ENCODE results near the gene CPD.
"Not testable (repeated sequence)": the region's sequence is repeated elsewhere in the genome, so short reads cannot be mapped to it uniquely, and the experiment has no call there.

Gene CPD

DNA sequence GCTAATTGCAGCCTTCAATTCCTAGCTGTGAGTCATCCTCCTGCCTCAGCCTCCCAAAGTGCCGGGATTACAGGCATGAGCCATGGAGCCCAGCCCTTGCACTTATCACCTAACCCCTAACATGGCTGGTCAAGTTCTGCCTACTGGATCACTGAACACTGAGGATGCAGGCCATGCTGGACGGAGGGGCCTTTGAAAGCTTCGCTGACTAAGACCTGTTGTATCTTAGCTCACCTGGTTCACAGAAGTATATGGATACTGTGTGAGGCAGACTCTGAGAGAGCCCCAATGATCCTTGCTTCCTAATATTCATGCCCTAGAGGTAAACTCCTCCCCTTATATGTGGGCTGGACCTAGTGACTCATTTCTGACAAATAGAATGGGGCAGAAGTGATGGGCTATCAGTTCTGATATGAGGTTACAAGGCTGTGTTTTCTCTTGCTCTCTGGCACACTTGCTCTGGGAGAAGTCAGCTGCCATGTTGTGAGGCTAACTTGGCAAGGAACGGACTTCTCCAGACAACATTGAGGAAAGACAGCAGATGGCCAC is 33.1 kb upstream of the CPD start:
- TF ChIP-seq, protein P1, sequence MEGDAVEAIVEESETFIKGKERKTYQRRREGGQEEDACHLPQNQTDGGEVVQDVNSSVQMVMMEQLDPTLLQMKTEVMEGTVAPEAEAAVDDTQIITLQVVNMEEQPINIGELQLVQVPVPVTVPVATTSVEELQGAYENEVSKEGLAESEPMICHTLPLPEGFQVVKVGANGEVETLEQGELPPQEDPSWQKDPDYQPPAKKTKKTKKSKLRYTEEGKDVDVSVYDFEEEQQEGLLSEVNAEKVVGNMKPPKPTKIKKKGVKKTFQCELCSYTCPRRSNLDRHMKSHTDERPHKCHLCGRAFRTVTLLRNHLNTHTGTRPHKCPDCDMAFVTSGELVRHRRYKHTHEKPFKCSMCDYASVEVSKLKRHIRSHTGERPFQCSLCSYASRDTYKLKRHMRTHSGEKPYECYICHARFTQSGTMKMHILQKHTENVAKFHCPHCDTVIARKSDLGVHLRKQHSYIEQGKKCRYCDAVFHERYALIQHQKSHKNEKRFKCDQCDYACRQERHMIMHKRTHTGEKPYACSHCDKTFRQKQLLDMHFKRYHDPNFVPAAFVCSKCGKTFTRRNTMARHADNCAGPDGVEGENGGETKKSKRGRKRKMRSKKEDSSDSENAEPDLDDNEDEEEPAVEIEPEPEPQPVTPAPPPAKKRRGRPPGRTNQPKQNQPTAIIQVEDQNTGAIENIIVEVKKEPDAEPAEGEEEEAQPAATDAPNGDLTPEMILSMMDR (IDR thresholded peaks at IDR 0.05; ENCODE audit: insufficient read depth, low read depth, low read length, missing control alignments), result no peak
- peak; percentile 69 for DNase-seq (ENCODE audit: low read depth)
- no peak overlapping the region for H3K4me3 ChIP-seq (ENCODE audit: low read length)

DNA sequence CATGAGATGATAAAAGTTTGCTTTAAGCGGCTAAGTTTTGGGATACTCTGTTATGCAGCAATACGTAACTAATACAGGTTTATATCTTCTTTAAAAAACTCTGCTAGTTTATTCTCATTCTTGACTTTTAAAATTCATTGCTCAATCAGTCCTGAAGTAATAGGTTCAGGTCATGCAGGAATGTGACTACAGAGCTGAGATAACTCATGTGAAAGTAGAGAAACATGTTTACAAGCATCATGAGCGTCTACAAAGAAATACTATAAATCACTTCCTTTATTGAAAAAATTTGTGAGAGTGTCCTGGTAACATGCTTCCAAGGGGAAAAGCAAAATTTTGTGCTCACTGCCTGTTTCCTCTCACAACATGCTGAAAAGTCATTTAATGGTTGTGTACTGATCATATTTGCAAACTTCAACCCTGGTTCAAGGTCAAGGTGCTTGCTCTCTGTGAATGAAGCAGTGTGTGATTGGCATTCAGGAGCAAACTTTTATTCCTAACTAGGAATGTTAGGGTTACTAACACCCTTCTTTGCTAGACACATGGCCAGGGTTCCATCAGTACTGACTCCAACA is 32.4 kb upstream of the CPD start:
- H3K4me3 ChIP-seq (ENCODE audit: low read length), result no peak overlapping the region
- peak; percentile 55 for DNase-seq (ENCODE audit: low read depth)
- TF ChIP-seq, protein P1 (IDR thresholded peaks at IDR 0.05; ENCODE audit: insufficient read depth, low read depth, low read length, missing control alignments), result no peak

DNA sequence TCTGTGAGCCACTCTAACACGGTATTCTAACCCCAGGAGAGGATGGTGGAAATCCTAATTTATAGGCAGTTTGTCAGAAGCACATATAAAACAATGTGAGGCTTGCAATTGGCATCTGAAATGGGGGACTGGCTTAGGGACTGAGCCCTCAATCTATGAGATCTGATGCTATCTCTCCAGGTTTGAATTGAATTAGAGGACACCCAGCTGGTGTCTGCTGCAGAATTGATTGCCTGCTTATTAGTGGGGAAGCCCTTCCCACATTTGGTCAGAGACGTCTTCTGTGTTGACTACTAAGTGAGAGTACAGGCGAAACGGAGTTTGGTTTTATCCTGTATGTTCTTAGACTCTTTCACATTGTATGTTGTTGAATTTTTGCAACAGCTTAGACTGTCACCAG is 31.2 kb upstream of the CPD start:
- no peak for DNase-seq (ENCODE audit: low read depth)
- no peak overlapping the region for H3K4me3 ChIP-seq (ENCODE audit: low read length)
- TF ChIP-seq, protein P1 (IDR thresholded peaks at IDR 0.05; ENCODE audit: insufficient read depth, low read depth, low read length, missing control alignments), result no peak

DNA sequence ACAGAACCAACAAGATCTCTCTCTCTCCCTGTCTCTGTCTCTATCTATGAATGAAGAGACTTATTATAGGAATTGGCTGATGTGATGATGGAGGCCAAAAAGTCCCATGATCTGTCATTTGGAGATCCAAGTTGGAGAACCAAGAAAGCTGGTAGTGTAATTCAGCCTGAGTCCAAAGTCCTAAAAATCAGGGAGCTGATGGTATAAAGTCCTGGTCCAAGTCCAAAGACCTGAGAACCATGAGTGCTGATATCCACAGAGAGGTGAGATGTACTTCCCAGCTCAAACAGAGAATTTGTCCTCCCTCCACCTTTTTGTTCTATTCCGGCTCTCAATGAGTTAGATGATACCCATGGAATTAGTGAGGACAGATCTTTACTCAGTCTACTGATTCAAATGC is 29.5 kb upstream of the CPD start:
- TF ChIP-seq, protein P1 (IDR thresholded peaks at IDR 0.05; ENCODE audit: insufficient read depth, low read depth, low read length, missing control alignments), result no peak
- no peak overlapping the region for H3K4me3 ChIP-seq (ENCODE audit: low read length)

DNA sequence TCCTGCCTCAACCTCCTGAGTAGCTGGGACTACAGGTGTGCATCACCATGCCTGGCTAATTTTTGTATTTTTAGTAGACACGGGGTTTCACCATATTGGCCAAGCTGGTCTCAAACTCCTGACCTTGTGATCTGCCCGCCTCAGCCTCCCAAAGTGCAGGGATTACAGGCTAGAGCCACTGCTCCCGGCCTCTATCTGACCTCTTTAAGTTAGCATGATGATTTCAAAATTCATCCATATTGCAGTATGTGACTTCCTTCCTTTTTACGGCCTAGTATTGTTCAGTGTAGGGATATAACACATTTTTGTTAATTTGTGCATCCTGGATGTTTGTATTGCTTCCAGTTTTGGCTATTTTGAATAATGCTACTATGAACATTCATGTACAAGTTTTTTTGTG is 27.5 kb upstream of the CPD start:
- DNase-seq (ENCODE audit: low read depth), result not testable (repeated sequence)

More for the DNA sequence above, 29.5 kb upstream of the CPD start:
- no peak for DNase-seq (ENCODE audit: low read depth)

DNA sequence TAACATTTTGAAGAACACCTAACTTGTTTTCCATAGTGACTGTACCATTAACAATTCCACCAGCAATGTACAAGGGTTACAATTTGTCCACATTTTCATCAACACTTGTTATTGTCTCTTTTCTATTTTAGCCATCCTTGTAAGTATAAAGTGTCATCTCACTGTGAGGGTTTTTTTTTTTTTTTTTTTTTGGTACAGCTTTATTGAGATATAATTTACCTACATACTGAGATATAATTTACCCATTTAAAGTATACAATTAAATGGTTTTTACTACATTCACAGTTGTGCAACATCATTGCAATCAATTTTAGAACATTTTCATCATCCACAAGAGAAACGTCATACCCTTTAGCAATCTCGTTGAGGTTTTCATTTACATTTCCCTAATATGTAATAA is 27.0 kb upstream of the CPD start:
- TF ChIP-seq, protein P1 (IDR thresholded peaks at IDR 0.05; ENCODE audit: insufficient read depth, low read depth, low read length, missing control alignments), result no peak
- H3K4me3 ChIP-seq (ENCODE audit: low read length), result no peak overlapping the region
- DNase-seq (ENCODE audit: low read depth), result no peak

More for the DNA sequence above, 27.5 kb upstream of the CPD start:
- not testable (repeated sequence) for H3K4me3 ChIP-seq (ENCODE audit: low read length)

DNA sequence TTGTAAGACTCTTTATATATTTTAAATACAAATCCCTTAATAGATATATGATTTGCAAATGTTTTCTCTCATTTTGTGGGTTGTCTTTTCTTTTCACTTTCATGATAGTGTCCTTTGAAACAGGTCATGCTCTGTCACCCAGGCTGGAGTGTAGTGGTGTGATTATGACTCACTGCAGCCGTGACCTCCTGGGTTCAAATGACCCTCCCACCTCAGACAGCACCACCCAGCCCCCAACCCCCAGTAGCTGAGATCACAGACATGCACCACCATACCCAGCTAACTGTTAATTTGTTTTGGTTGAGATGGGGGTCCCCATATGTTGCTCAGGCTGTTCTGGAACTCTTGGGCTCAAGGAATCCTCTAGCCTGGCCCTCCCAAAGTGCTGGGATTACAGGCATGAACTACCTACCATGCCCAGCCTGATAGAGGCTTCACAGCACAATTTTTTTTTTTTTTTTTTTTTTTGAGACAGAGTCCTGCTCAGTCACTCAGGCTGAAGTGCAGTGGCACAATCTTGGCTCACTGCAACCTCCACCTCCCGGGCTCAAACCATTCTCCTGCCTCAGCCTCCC is 26.4 kb upstream of the CPD start:
- H3K4me3 ChIP-seq (ENCODE audit: low read length), result no peak overlapping the region
- TF ChIP-seq, protein P1 (IDR thresholded peaks at IDR 0.05; ENCODE audit: insufficient read depth, low read depth, low read length, missing control alignments), result no peak
- DNase-seq (ENCODE audit: low read depth), result no peak
